ENCODE results near the gene HTRA3. TPM values are rescaled to one million over a fixed set of nuclear protein-coding genes. Genes with fewer than 3 reads are reported as not detected.

The HTRA3 gene
- total and polyA plus RNA-seq, 2 of the 8 experiments (the other 6 are each of a cell fraction or from before 2014, with no cell fraction given): 3.2 to 5.8 TPM

DNA sequence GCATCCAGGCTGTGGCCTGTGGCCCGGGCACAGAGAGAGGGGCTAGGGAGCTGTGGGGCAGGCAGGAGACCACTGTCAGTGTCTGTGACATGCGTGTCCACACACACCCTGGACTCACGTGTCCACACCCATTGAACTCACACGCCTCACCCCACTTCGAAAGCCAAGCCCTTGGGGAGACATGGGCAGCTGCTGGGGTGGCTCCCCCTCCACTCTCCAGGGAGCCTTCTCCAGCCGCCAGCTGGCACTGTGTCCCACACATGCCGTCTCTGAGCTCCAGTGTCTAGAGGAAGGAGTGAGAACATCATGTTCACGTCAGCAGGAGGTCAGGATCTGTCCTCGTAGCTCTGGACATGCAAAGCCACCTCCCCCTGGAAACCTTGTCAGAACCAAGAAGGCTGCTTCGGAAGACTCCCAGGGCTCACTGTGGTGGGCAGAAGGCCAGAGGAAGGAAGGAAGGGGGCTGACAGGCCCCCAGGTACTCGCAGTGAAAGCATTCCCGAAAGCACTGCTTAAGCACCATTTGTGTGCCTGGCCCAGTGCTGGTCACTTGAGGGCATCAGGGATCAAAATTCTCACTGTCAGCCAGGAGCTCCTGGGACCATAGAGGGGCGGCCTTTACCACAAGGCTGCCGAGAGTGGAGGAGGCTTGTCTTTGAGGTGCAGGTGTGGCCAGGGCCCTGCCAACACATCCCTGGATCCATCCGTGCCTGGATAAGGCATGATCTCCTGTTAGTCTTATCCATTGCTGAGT is 61.4 kb downstream of the HTRA3 start (continued):
- no peak for TF ChIP-seq HDAC2 (IDR thresholded peaks at IDR 0.05; ENCODE audit: borderline replicate concordance in 1 of 2, low read depth in 2 of 2, low read length in 2 of 2)
- TF ChIP-seq, protein P1, sequence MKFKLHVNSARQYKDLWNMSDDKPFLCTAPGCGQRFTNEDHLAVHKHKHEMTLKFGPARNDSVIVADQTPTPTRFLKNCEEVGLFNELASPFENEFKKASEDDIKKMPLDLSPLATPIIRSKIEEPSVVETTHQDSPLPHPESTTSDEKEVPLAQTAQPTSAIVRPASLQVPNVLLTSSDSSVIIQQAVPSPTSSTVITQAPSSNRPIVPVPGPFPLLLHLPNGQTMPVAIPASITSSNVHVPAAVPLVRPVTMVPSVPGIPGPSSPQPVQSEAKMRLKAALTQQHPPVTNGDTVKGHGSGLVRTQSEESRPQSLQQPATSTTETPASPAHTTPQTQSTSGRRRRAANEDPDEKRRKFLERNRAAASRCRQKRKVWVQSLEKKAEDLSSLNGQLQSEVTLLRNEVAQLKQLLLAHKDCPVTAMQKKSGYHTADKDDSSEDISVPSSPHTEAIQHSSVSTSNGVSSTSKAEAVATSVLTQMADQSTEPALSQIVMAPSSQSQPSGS (IDR thresholded peaks at IDR 0.05; ENCODE audit: low read length): no peak
- no peak for TF ChIP-seq SP2 (IDR thresholded peaks at IDR 0.05; ENCODE audit: low read length)
- no peak for TF ChIP-seq BACH1 (IDR thresholded peaks at IDR 0.05; ENCODE audit: low read length)
- TF ChIP-seq RAD21 (IDR thresholded peaks at IDR 0.05 in 1 of 2, conservative IDR thresholded peaks at IDR 0.05 in 1 of 2; ENCODE audit: low read depth in 2 of 2, low read length in 2 of 2): no peak
- TF ChIP-seq RNF2 (IDR thresholded peaks at IDR 0.05; ENCODE audit: borderline replicate concordance, low read depth, low read length, missing control alignments, poor library complexity, severe bottlenecking): no peak

Measured in H1 (cell line).